ENCODE data around the gene MGAT4A.

GRCh38 chr2:98750593-98751282 lies 19.8 kb upstream of the MGAT4A start:
- no peak for TF ChIP-seq POLR2AphosphoS5 (IDR thresholded peaks at IDR 0.05; ENCODE audit: borderline replicate concordance, low read depth, low read length)
- TF ChIP-seq EZH2 (IDR thresholded peaks at IDR 0.05): no peak
- no peak for TF ChIP-seq FOXP2 (optimal IDR thresholded peaks at IDR 0.05; ENCODE audit: control extremely low read depth, extremely low read length, insufficient read depth)
